HepG2 (cell line): Measurements from ENCODE around the gene USE1. TPM values are rescaled to one million over a fixed set of nuclear protein-coding genes. Genes with fewer than 3 reads are reported as not detected.

Source experiments
- ATRX ChIP-seq: sonication (generic); formaldehyde crosslinking; IDR thresholded peaks from 2 replicates; pipeline ENCODE4 v1.4.0; 2020; ENCODE audit warnings: missing genetic modification reagents, borderline replicate concordance
- BORCS8-MEF2B ChIP-seq: sonication (generic); formaldehyde crosslinking; IDR thresholded peaks from 2 replicates; pipeline ENCODE4 v1.8.0; 2022; ENCODE audit warnings: mild to moderate bottlenecking, missing genetic modification reagents
- CBX2 ChIP-seq, 2 experiments: fragments of 200-600 bp in 1 of 2; sonication (generic); formaldehyde crosslinking in 1 of 2; IDR thresholded peaks; 2 replicates each; pipeline versions ENCODE4 v1.7.0 to v1.8.1; 2018 to 2022; ENCODE audit warnings: low read depth in 2 of 2, low read length in 1 of 2, mild to moderate bottlenecking in 1 of 2, missing genetic modification reagents in 1 of 2
- CCDC6 ChIP-seq: sonication (generic); formaldehyde crosslinking; IDR thresholded peaks from 2 replicates; pipeline ENCODE4 v1.8.1; 2022; ENCODE audit warnings: mild to moderate bottlenecking, missing genetic modification reagents, moderate library complexity
- DNMT1 ChIP-seq: sonication (generic); formaldehyde crosslinking; IDR thresholded peaks from 2 replicates; pipeline ENCODE4 v1.5.1; 2020; ENCODE audit warnings: mild to moderate bottlenecking, missing genetic modification reagents
- EED ChIP-seq: sonication (generic); formaldehyde crosslinking; IDR thresholded peaks from 2 replicates; pipeline ENCODE4 v1.5.0; 2020; ENCODE audit warnings: mild to moderate bottlenecking, missing genetic modification reagents
- FOSL1 ChIP-seq: sonication (generic); formaldehyde crosslinking; IDR thresholded peaks from 2 replicates; pipeline ENCODE4 v1.9.0; 2021; ENCODE audit warnings: missing genetic modification reagents, borderline replicate concordance
- GZF1 ChIP-seq: sonication (generic); formaldehyde crosslinking; IDR thresholded peaks from 2 replicates; pipeline ENCODE4 v1.5.1; 2020; ENCODE audit warnings: mild to moderate bottlenecking, missing genetic modification reagents
- HMGA1 ChIP-seq: sonication (generic); formaldehyde crosslinking; conservative IDR thresholded peaks from 2 replicates; pipeline ENCODE4 v1.4.0; 2020; ENCODE audit warnings: missing genetic modification reagents
- KLF12 ChIP-seq: sonication (generic); formaldehyde crosslinking; IDR thresholded peaks from 2 replicates; pipeline ENCODE4 v1.4.0; 2020; ENCODE audit warnings: missing genetic modification reagents, borderline replicate concordance
- MZF1 ChIP-seq: sonication (generic); formaldehyde crosslinking; IDR thresholded peaks from 2 replicates; pipeline ENCODE4 v1.8.1; 2023; ENCODE audit warnings: mild to moderate bottlenecking, missing genetic modification reagents, borderline replicate concordance
- PCBP2 ChIP-seq: fragments of 200-400 bp; formaldehyde crosslinking; optimal IDR thresholded peaks from 2 replicates; pipeline ENCODE3; 2018; ENCODE audit warnings: low read length, low read depth; ENCODE audit not compliant: poor library complexity, severe bottlenecking
- POLR2AphosphoS2 ChIP-seq: IDR thresholded peaks from 2 replicates; pipeline ENCODE4 v1.6.1; 2011; ENCODE audit warnings: low read depth, low read length, improper control_type of control experiment
- SAP130 ChIP-seq: IDR thresholded peaks from 2 replicates; pipeline ENCODE4 v1.6.1; 2016; ENCODE audit warnings: low read depth
- TEAD3 ChIP-seq: optimal IDR thresholded peaks from 2 replicates; pipeline ENCODE3; 2016; ENCODE audit warnings: borderline replicate concordance
- ZBTB7B ChIP-seq: sonication (generic); formaldehyde crosslinking; IDR thresholded peaks from 2 replicates; pipeline ENCODE4 v1.4.0; 2020; ENCODE audit warnings: missing genetic modification reagents
- ZFP37 ChIP-seq: sonication (generic); formaldehyde crosslinking; IDR thresholded peaks from 2 replicates; pipeline ENCODE4 v1.4.0; 2020; ENCODE audit warnings: missing genetic modification reagents, borderline replicate concordance
- ZNF124 ChIP-seq: sonication (generic); formaldehyde crosslinking; IDR thresholded peaks from 2 replicates; pipeline ENCODE4 v1.4.0; 2020; ENCODE audit warnings: missing genetic modification reagents
- ZNF274 ChIP-seq: sonication (generic); formaldehyde crosslinking; IDR thresholded peaks from 2 replicates; pipeline ENCODE4 v1.5.1; 2020; ENCODE audit warnings: mild to moderate bottlenecking, missing genetic modification reagents
- ZNF282 ChIP-seq: fragments of 450-650 bp; IDR thresholded peaks from 2 replicates; pipeline ENCODE4 v1.6.1; 2018; ENCODE audit not compliant: partially characterized antibody
- ZNF382 ChIP-seq: sonication (generic); formaldehyde crosslinking; IDR thresholded peaks from 2 replicates; pipeline ENCODE4 v1.5.0; 2020; ENCODE audit warnings: missing genetic modification reagents, mild to moderate bottlenecking, borderline replicate concordance
- ZNF383 ChIP-seq: sonication (generic); formaldehyde crosslinking; IDR thresholded peaks from 2 replicates; pipeline ENCODE4 v1.4.0; 2020; ENCODE audit warnings: missing genetic modification reagents, mild to moderate bottlenecking, borderline replicate concordance
- ZNF558 ChIP-seq: sonication (generic); formaldehyde crosslinking; IDR thresholded peaks from 2 replicates; pipeline ENCODE4 v1.9.0; 2022; ENCODE audit warnings: mild to moderate bottlenecking, missing genetic modification reagents, borderline replicate concordance
- polyA plus RNA-seq, 8 experiments: library from polyadenylated mRNA; depleted of rRNA in 3 of 8; stranded (reverse) in 7 of 8; unstranded in 1 of 8; fragments of >200 nt; fragmentation: Illumina TruSeq in 4 of 8; extraction: Trizol in 4 of 8; gene quantifications; 2 replicates each; pipeline versions ENCODE4 v1.2.1 to v1.2.3, GENCODE V29; 2011 to 2016; ENCODE audit warnings: low read depth in 4 of 8, missing spikeins in 1 of 8, mixed read lengths in 1 of 8; ENCODE audit not compliant: insufficient read depth in 1 of 8
- total RNA-seq, 5 experiments: library from RNA; depleted of rRNA; stranded (reverse); fragments of >200 nt; fragmentation: Illumina TruSeq; extraction: Trizol; gene quantifications; 2 replicates each; pipeline ENCODE4 v1.2.3, GENCODE V29; 2016; ENCODE audit warnings: low read depth in 1 of 5
- TF ChIP-seq, protein P1 (sequence below): sonication (generic); formaldehyde crosslinking; IDR thresholded peaks from 2 replicates; pipeline ENCODE4 v1.5.1; 2020; ENCODE audit warnings: mild to moderate bottlenecking, missing genetic modification reagents, moderate library complexity
- TF ChIP-seq, protein P2 (sequence below): sonication (generic); formaldehyde crosslinking; IDR thresholded peaks from 2 replicates; pipeline ENCODE4 v1.5.1; 2020; ENCODE audit warnings: missing genetic modification reagents, mild to moderate bottlenecking, borderline replicate concordance
- TF ChIP-seq, protein P3 (sequence below): sonication (generic); formaldehyde crosslinking; IDR thresholded peaks from 2 replicates; pipeline ENCODE4 v1.4.0; 2020; ENCODE audit warnings: missing genetic modification reagents, borderline replicate concordance

The USE1 gene
- total and polyA plus RNA-seq, 2 of the 13 experiments (the other 11 are each of a cell fraction or from before 2014, with no cell fraction given) = 9.9 to 17.6 TPM

DNA sequence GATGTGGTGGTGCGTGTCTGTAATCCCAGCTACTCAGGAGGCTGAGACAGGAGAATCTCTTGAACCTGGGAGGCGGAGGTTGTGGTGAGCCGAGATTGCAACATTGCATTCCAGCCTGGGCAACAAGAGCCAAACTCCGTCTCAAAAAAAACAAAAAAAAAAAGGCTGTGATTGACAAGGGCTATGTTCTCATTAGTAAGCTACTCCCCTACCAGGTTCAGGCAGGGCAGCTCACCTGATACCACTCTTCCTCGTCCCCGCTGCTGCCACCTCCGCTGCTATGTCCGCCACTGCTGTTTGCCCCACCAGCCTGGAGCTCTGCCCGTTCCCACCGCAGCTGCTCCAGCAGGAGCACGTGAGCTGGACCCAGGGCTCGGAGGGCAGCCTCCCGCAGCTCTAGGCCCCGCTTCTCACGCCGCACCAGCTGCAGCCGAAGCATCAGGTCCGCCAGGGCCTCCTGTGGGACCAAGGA lies 40.0 kb downstream of the USE1 start (continued):
- TF ChIP-seq ZNF282 (no peak), GZF1 (CRISPR knock-in tag) (no peak), HMGA1 (CRISPR knock-in tag) (no peak), DNMT1 (CRISPR knock-in tag) (0 out of 2 replicates have a peak, but pooled peaks have one; percentile 19), EED (CRISPR knock-in tag) (0 out of 2 replicates have a peak, but pooled peaks have one; percentile 23), ZNF382 (CRISPR knock-in tag) (no peak), ZBTB7B (CRISPR knock-in tag) (no peak), ZNF124 (no peak), KLF12 (CRISPR knock-in tag) (no peak), POLR2AphosphoS2 (no peak), ZNF274 (no peak), TEAD3 (CRISPR knock-in tag) (peak; percentile 91), MZF1 (no peak), BORCS8-MEF2B (CRISPR knock-in tag) (no peak; the same call in 1 of the 2 replicates), ZNF558 (CRISPR knock-in tag) (no peak), PCBP2 (no peak), ZNF383 (no peak), CCDC6 (CRISPR knock-in tag) (0 out of 2 replicates have a peak, but pooled peaks have one; percentile 42), ATRX (CRISPR knock-in tag) (no peak), SAP130 (CRISPR knock-in tag) (peak; percentile 40; the same call in 1 of the 2 replicates), CBX2 (IDR thresholded peaks at IDR 0.05; ENCODE audit: low read depth, low read length) (no peak), CBX2 (CRISPR knock-in tag; IDR thresholded peaks at IDR 0.05; ENCODE audit: low read depth) (no peak), FOSL1 (CRISPR knock-in tag) (no peak), ZFP37 (CRISPR knock-in tag) (no peak)
- TF ChIP-seq, protein P1, sequence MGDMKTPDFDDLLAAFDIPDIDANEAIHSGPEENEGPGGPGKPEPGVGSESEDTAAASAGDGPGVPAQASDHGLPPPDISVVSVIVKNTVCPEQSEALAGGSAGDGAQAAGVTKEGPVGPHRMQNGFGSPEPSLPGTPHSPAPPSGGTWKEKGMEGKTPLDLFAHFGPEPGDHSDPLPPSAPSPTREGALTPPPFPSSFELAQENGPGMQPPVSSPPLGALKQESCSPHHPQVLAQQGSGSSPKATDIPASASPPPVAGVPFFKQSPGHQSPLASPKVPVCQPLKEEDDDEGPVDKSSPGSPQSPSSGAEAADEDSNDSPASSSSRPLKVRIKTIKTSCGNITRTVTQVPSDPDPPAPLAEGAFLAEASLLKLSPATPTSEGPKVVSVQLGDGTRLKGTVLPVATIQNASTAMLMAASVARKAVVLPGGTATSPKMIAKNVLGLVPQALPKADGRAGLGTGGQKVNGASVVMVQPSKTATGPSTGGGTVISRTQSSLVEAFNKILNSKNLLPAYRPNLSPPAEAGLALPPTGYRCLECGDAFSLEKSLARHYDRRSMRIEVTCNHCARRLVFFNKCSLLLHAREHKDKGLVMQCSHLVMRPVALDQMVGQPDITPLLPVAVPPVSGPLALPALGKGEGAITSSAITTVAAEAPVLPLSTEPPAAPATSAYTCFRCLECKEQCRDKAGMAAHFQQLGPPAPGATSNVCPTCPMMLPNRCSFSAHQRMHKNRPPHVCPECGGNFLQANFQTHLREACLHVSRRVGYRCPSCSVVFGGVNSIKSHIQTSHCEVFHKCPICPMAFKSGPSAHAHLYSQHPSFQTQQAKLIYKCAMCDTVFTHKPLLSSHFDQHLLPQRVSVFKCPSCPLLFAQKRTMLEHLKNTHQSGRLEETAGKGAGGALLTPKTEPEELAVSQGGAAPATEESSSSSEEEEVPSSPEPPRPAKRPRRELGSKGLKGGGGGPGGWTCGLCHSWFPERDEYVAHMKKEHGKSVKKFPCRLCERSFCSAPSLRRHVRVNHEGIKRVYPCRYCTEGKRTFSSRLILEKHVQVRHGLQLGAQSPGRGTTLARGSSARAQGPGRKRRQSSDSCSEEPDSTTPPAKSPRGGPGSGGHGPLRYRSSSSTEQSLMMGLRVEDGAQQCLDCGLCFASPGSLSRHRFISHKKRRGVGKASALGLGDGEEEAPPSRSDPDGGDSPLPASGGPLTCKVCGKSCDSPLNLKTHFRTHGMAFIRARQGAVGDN (CRISPR knock-in tag) = peak; percentile 95
- TF ChIP-seq, protein P2, sequence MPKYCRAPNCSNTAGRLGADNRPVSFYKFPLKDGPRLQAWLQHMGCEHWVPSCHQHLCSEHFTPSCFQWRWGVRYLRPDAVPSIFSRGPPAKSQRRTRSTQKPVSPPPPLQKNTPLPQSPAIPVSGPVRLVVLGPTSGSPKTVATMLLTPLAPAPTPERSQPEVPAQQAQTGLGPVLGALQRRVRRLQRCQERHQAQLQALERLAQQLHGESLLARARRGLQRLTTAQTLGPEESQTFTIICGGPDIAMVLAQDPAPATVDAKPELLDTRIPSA (CRISPR knock-in tag) = no peak
- TF ChIP-seq, protein P3, sequence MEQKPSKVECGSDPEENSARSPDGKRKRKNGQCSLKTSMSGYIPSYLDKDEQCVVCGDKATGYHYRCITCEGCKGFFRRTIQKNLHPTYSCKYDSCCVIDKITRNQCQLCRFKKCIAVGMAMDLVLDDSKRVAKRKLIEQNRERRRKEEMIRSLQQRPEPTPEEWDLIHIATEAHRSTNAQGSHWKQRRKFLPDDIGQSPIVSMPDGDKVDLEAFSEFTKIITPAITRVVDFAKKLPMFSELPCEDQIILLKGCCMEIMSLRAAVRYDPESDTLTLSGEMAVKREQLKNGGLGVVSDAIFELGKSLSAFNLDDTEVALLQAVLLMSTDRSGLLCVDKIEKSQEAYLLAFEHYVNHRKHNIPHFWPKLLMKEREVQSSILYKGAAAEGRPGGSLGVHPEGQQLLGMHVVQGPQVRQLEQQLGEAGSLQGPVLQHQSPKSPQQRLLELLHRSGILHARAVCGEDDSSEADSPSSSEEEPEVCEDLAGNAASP = peak; percentile 36
